Measurements from ENCODE around the gene RABGAP1L. TPM values are rescaled to one million over a fixed set of nuclear protein-coding genes. Genes with fewer than 3 reads are reported as not detected.

Gene RABGAP1L
- total RNA-seq, 4 donors from 2014 or later, result 170 to 282 (median 182) TPM

DNA sequence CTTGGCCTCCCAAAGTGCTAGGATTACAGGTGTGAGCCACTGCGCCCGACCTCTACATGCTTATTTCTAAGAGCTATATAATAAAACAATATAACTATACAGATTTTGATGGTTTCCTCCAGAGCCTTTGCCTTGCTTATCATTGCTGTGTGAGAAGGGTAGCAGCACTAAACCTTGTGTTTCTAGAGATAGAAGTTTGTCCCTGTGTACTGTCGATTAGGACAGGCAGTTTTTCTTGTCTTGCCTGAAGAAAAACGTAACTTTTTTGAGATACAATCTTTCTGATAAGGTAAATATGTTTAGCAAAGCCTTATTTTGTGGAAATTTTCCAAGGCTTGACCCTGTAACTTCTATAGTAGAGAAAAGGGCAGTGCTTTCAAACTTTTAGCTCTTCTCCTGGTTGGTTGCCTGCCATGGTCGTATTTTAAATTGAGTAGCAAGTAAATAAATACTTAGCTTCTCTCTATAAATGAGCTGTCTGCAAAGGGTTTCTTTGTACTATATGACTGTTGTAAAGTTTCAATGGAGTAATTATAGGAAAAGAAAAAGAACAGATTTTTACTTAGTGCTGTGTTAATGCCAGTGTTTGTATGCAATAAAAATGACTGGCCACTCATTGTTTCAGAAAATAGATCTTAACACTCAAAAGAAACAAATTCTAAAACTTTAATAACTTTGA lies 754.0 kb downstream of the RABGAP1L start:
- Histone ChIP-seq H3K4me1 (no peaks in the 10 kb centered on the region), H3K27me3 (no peaks in the 10 kb centered on the region), H3K9me3 (no peaks in the 10 kb centered on the region), H3K27ac (no peak overlapping the region), H3K36me3 (no peaks in the 10 kb centered on the region), H3K4me3 (no peak overlapping the region)
- DNase-seq, result no peak
- TF ChIP-seq, protein P1, sequence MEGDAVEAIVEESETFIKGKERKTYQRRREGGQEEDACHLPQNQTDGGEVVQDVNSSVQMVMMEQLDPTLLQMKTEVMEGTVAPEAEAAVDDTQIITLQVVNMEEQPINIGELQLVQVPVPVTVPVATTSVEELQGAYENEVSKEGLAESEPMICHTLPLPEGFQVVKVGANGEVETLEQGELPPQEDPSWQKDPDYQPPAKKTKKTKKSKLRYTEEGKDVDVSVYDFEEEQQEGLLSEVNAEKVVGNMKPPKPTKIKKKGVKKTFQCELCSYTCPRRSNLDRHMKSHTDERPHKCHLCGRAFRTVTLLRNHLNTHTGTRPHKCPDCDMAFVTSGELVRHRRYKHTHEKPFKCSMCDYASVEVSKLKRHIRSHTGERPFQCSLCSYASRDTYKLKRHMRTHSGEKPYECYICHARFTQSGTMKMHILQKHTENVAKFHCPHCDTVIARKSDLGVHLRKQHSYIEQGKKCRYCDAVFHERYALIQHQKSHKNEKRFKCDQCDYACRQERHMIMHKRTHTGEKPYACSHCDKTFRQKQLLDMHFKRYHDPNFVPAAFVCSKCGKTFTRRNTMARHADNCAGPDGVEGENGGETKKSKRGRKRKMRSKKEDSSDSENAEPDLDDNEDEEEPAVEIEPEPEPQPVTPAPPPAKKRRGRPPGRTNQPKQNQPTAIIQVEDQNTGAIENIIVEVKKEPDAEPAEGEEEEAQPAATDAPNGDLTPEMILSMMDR (IDR thresholded peaks at IDR 0.05), result no peak
- no peak for TF ChIP-seq POLR2A (IDR thresholded peaks at IDR 0.05)

DNA sequence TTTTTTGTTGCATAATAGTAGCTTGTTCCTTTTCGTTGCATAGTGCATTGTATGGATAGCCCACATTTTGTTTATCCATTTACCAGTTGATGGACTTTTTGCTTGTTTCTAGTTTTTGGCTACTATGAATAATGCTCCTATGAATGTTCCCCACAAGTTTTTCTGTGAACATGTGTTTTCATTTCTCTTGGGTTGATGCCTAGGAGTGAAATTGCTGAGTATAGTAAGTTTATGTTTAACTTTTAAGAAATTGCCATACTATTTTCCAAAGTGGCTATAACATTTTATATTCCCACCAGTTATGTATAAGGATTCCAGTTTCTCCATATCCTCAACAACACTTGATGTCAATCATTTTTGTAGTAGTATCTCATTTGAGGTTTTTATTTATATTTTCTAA lies 755.7 kb downstream of the RABGAP1L start:
- no peaks in the 10 kb centered on the region for H3K36me3 ChIP-seq
- TF ChIP-seq POLR2A (IDR thresholded peaks at IDR 0.05), result no peak
- TF ChIP-seq, protein P1 (IDR thresholded peaks at IDR 0.05), result no peak
- H3K4me3 ChIP-seq, result no peak overlapping the region
- no peak overlapping the region for H3K27ac ChIP-seq
- no peak for DNase-seq
- H3K27me3 ChIP-seq, result no peaks in the 10 kb centered on the region
- no peaks in the 10 kb centered on the region for H3K9me3 ChIP-seq
- H3K4me1 ChIP-seq, result no peaks in the 10 kb centered on the region

DNA sequence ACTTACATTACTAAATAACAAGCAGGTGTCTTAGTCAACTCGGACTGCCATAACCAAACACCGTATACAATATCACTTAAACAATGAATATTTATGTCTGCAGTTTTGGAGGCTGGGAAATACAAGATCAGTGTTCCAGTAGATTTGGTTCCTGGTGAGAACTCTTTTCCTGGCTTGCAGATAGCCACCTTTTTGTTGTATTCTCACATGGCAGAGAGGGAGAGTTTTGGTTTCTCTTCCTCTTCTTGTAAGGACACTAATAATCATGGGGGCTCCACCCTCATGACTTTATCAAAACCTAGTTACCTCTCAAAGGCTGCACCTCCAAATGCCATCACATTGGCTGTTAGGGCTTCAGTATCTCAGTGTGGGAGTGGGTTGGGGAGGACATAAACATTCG lies 757.5 kb downstream of the RABGAP1L start:
- no peaks in the 10 kb centered on the region for H3K9me3 ChIP-seq
- no peak for DNase-seq
- TF ChIP-seq, protein P1 (IDR thresholded peaks at IDR 0.05), result no peak
- no peak overlapping the region for H3K27ac ChIP-seq
- no peaks in the 10 kb centered on the region for H3K27me3 ChIP-seq
- H3K4me1 ChIP-seq, result no peaks in the 10 kb centered on the region
- no peak overlapping the region for H3K4me3 ChIP-seq
- H3K36me3 ChIP-seq, result no peaks in the 10 kb centered on the region

DNA sequence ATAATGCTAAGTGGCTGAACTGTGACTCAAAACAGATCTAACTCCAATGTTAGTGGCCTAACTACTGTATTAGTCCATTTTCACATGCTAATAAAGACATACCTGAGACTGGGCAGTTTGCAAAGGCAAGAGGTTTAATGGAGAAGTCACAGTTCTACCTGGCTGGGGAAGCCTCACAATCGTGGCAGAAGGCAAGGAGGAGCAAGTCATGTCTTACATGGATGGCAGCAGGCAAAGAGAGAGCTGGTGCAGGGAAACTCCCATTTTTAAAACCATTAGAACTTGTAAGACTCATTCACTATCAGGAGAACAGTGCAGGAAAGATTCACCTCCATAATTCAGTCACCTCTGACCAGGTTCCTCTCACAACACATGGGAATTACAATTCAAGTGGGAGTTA lies 760.8 kb downstream of the RABGAP1L start:
- no peak overlapping the region for H3K4me3 ChIP-seq
- no peak for TF ChIP-seq POLR2A (IDR thresholded peaks at IDR 0.05)
- TF ChIP-seq, protein P1 (IDR thresholded peaks at IDR 0.05), result no peak
- no peaks in the 10 kb centered on the region for H3K9me3 ChIP-seq
- no peak overlapping the region for H3K27ac ChIP-seq
- no peaks in the 10 kb centered on the region for H3K27me3 ChIP-seq
- no peak for DNase-seq
- H3K4me1 ChIP-seq, result no peaks in the 10 kb centered on the region
- H3K36me3 ChIP-seq, result no peaks in the 10 kb centered on the region

DNA sequence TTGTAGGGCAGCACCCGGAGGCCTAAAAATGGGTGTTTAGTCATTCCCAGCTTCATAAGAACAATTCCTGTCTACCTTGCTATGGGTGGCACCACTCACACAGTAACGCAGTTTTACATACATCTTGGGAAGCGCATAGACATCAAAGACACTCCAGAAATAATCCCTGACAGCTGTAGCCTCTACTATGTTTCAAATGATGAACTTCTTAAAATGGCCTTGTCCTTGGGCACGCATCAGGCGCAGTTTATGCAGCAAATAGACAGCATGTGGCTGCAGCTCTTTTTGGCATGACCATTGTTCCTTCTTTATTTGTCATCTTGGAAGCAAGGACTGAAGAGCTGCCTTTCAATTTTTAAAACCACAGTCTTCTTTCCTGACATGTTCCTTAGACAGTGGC lies 762.8 kb downstream of the RABGAP1L start:
- no peak overlapping the region for H3K27ac ChIP-seq
- H3K4me1 ChIP-seq, result no peaks in the 10 kb centered on the region
- H3K4me3 ChIP-seq, result no peak overlapping the region
- no peaks in the 10 kb centered on the region for H3K9me3 ChIP-seq
- DNase-seq, result no peak
- H3K27me3 ChIP-seq, result no peaks in the 10 kb centered on the region
- no peak for TF ChIP-seq POLR2A (IDR thresholded peaks at IDR 0.05)
- TF ChIP-seq, protein P1 (IDR thresholded peaks at IDR 0.05), result no peak
- H3K36me3 ChIP-seq, result no peaks in the 10 kb centered on the region

DNA sequence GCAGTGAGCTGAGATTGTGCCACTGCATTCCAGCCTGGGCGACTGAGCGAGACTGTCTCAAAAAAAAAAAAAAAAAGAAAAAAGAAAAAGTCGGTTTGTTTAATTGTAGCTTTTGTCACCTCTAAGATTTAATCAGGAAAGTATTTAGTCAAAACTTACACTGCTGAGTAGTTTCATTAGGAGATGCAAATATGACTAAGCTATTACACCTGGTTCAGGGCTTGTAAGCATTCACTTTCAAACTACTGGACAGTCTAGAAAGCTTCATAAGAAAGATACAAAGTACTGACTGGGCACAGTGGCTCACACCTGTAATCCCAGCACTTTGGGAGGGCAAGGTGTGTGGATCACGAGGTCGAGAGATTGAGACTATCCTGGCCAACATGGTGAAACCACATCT lies 764.5 kb downstream of the RABGAP1L start:
- TF ChIP-seq, protein P1 (IDR thresholded peaks at IDR 0.05), result no peak
- no peak for TF ChIP-seq POLR2A (IDR thresholded peaks at IDR 0.05)
- Histone ChIP-seq H3K27ac (no peak overlapping the region), H3K27me3 (no peaks in the 10 kb centered on the region), H3K4me3 (no peak overlapping the region), H3K9me3 (no peaks in the 10 kb centered on the region), H3K4me1 (no peaks in the 10 kb centered on the region), H3K36me3 (no peaks in the 10 kb centered on the region)
- no peak for DNase-seq

Measured in Peyer's patch (tissue), 4 donors.